COLO668 (cell line): Measurements from ENCODE around the gene ESR1.
"Not testable (repeated sequence)": the region's sequence is repeated elsewhere in the genome, so short reads cannot be mapped to it uniquely, and the experiment has no call there.

ENCODE experiments used
- DNase-seq: peaks from one replicate; lab custom pipeline; 2025; ENCODE audit not compliant: unreplicated experiment; lab: John Stamatoyannopoulos, UW

The ESR1 gene

GRCh38 chr6:151885234-151885633 lies 77.8 kb downstream of the ESR1 start:
- no peak for DNase-seq

DNA sequence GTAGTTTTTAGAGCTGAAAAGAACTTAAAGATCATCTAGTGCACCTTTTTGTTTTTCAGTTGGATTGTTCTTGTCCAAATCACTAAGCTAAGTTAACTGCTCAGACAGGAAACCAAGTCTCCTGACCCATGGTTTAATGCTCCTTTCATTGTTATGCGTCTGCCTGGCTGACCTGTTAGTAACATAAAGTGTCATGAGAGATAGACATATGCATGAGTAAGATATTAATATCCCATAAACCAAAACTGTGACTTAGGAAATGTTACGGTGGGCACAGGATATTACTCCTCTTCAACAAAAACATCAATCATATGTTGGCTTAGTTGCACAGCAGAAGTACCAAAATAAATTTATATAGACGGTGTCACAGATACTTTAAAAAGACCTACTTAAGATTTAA lies 84.0 kb downstream of the ESR1 start:
- DNase-seq = no peak

DNA sequence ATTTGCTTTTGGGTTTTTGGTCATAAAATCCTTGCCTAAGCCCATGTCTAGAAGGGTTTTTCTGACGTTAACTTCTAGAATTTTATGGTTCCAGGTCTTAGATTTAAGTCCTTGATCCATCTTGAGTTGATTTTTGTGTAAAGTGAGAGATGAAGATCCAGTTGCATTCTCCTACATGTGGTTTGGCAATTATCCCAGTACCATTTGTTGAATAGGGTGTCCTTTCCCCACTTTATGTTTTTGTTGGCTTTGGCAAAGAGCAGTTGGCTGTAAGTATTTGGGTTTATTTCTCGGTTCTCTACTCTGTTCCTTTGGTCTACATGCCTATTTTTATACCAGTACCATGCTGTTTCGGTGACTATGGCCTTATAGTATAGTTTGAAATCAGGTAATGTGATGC lies 86.9 kb downstream of the ESR1 start:
- not testable (repeated sequence) for DNase-seq

GRCh38 chr6:151899221-151899620 lies 91.7 kb downstream of the ESR1 start:
- DNase-seq = not testable (repeated sequence)

- DNase-seq = not testable (repeated sequence)
These were observed 92.3 kb downstream of the ESR1 start for GRCh38 chr6:151899796-151900195.

- no peak for DNase-seq
These were observed 92.8 kb downstream of the ESR1 start for GRCh38 chr6:151900256-151900655.

DNA sequence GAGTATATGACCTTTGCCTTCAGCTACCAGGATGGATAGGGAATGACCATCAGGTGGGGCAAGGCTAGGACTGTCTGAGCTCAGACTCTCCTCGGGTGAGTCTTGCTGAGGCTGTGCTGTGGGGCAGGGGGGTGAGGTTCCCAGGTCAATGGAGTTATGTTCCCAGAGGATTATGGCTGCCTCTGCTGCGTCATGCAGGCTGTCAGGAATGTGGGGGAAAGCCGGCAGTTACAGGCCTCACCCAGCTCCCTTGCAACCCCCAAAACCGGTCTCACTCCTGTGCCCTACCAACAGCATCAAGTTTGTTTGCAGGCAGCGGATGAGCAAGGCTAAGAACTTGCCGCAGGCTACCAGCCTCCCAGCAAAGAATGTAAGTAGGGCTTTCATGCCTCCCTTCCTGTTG lies 93.5 kb downstream of the ESR1 start:
- DNase-seq = no peak

GRCh38 chr6:151904631-151905030 lies 97.1 kb downstream of the ESR1 start:
- no peak for DNase-seq

DNA sequence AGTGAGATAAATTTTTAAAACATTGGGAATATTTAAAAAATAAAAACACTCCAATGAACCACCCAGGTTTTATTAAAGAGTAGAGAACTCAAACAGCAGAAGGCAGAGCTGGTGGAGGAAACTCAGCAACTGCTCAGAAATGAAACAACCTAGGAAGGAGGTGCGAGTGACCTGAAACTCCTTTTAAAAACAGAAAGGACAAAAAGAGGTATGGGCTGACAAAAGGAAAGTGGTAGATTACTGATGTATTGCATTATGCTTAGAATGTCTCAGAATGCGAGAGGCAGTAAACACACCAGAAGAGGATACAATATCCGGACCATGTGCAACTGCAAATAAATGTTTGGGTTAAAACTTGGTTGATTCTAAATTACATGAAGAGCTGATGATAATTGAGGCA lies 97.6 kb downstream of the ESR1 start:
- DNase-seq = no peak

- DNase-seq = no peak
These were observed 98.4 kb downstream of the ESR1 start for GRCh38 chr6:151905854-151906253.

- no peak for DNase-seq
These were observed 103.9 kb downstream of the ESR1 start for GRCh38 chr6:151911401-151911800.

GRCh38 chr6:151914484-151914883 lies 107.0 kb downstream of the ESR1 start:
- DNase-seq = no peak

- no peak for DNase-seq
These were observed 108.6 kb downstream of the ESR1 start for GRCh38 chr6:151916075-151916474.

DNA sequence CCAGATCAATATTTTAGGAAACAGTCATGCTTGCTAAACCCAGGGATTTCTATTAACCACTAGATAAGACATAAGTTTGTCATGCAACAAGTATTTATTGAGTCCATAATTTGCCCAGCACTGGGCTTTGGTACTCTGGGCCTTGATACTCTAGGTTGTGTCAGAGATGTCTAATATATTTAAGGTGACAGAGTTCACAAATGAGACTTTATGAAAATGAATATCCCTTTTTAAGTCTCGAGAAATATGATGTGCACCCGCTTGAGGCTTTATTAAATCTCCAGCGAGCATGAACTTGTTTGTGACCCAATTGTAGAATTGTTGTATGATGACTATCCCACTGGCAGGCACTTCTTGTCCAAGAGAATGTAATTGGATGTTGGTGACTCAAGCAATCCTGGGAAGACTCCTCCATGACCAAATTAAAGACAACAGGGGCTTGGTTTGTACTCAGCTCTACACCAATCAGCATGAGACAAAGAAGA lies 109.2 kb downstream of the ESR1 start:
- DNase-seq = no peak

- no peak for DNase-seq
These were observed 110.2 kb downstream of the ESR1 start for GRCh38 chr6:151917531-151918329.

- DNase-seq = no peak
These were observed 132.8 kb downstream of the ESR1 start for GRCh38 chr6:151940307-151940706.

DNA sequence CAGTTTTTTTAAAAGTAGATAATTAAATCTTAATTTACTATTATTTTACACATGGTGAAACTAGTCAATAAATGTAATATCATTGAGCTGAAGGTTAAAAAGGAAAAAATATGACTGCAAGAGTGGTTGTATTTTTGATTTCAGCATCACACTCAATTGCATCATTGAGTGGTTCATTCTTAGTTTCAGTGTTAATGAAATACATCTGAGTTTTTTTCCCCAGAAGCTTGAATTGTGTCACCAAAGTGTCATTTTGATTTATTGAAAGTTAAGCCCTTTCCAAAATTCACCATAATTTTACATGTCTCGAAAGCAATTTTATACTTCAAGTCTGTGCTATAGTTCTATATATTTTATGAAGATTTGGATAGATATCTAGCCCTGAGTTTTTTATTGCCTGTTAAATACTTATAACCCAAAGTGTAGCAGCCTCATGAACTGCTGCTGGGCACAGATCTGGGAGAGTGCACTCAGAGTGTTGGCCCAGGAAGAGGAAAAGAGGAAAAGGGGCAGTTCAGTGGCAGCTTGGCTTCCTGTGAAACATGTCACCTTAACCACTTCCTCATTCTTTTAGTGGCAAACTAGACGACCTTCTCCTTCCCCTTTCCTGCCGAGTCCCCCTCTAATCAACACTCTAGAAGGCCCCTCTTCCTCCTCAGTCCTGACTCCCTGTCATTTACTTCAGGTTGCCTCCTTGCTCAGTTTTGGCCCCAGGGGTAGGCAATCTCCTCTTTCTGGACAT lies 140.7 kb downstream of the ESR1 start:
- DNase-seq = no peak

DNA sequence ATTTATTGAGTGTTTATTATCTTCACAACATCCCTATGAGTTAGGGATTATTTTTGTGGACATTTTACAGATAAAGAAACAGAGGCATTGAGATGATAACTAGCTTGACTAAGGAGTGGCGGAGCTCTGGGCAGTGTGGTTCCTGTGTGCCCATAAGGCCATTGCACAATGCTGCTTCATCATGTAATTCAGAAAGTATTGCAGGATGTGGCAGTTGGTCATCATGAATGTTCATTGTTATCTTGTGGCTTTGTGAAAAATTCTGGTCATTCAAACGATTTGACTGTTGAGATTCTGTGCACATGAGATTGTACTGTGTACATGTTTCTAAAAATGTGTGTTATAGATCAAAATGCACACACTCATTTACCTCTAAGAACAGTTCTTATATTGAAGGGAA lies 150.8 kb downstream of the ESR1 start:
- no peak for DNase-seq

DNA sequence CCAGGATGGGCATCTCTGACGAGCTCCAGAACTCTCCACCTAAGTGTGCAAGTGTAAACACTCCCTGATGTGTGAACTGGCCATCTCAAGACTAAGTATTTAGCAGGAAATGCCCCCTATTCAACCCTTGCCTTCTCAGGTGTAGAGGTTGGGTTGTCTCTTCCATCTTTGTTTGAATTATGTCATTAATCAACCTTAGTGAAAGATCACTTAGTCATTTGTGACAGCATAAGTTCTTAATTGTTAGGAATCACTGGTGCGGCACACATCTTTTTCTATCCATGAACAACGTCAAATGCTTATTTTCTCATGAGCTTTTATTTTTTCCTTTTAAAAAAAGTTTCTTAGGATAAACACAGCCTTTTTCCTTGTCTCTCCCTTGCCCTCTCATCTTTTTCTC lies 151.6 kb downstream of the ESR1 start:
- DNase-seq = no peak

- no peak for DNase-seq
These were observed 154.3 kb downstream of the ESR1 start for GRCh38 chr6:151961809-151962208.

DNA sequence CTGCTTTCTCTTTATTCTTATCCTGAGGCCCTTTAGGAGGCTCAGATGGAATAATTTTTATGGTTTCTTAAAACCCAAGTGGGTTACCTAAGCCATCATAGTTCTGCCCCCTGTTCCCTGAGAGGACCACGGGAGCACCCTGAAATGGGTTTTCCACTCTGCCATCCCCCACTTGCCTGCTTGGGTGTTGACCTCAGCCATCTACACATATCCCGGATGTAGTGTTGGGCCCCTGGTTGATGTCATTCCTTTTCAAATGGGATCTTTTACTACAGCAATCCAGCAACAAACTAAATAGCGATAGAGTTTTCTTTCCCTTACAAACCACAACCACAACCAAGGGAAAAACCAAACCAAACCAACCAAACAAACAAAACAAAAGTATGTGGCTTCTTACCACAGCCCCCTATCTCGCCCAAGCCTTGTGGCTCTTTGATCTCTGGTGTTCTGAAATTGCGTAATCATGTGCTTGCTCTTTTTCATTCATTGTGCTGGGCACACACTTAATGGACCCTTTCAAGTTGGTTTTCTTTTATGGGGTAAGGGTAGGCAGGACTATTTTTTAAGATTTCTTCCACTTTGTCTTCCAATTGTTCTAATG lies 154.9 kb downstream of the ESR1 start:
- no peak for DNase-seq

- no peak for DNase-seq
These were observed 155.5 kb downstream of the ESR1 start for GRCh38 chr6:151963001-151963400.
